ENCODE data around the gene RCAN2.

Gene RCAN2

DNA sequence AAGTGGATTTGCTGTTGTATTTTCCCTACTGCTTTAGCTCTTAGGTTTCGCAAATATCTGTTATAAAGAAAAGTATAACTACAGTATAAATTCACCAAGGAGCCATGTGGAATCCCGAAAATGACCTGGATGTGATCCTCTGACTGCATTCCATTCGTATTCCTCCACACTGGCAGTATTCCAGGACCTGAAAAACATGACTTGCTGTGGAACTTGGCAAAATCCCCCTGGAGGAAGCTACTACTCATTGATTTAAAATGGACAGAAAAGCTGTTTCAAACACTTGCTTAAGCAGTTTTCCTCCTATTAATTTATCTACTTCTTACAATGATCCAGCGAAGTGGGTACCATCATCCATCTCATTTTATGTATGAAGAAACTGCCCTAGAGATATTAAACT is 307.1 kb downstream of the RCAN2 start:
- ATAC-seq (ENCODE audit: low read depth) (peak; percentile 79), DNase-seq (ENCODE audit: low spot score) (no peak)
- Histone ChIP-seq H3K9me3 (ENCODE audit: severe bottlenecking) (no peaks in the 10 kb centered on the region), H3K27me3 (ENCODE audit: insufficient read depth, poor library complexity, severe bottlenecking) (no peaks in the 10 kb centered on the region), H3K4me3 (ENCODE audit: severe bottlenecking) (no peak overlapping the region), H3K27ac (ENCODE audit: poor library complexity, severe bottlenecking) (no peak overlapping the region), H3K4me1 (ENCODE audit: insufficient read depth, poor library complexity, severe bottlenecking) (peaks cover 13% of the 10 kb centered on the region), H3K36me3 (ENCODE audit: low read depth) (no peaks in the 10 kb centered on the region)
- TF ChIP-seq, protein P1, sequence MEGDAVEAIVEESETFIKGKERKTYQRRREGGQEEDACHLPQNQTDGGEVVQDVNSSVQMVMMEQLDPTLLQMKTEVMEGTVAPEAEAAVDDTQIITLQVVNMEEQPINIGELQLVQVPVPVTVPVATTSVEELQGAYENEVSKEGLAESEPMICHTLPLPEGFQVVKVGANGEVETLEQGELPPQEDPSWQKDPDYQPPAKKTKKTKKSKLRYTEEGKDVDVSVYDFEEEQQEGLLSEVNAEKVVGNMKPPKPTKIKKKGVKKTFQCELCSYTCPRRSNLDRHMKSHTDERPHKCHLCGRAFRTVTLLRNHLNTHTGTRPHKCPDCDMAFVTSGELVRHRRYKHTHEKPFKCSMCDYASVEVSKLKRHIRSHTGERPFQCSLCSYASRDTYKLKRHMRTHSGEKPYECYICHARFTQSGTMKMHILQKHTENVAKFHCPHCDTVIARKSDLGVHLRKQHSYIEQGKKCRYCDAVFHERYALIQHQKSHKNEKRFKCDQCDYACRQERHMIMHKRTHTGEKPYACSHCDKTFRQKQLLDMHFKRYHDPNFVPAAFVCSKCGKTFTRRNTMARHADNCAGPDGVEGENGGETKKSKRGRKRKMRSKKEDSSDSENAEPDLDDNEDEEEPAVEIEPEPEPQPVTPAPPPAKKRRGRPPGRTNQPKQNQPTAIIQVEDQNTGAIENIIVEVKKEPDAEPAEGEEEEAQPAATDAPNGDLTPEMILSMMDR (IDR thresholded peaks at IDR 0.05; ENCODE audit: poor library complexity, severe bottlenecking) = no peak

DNA sequence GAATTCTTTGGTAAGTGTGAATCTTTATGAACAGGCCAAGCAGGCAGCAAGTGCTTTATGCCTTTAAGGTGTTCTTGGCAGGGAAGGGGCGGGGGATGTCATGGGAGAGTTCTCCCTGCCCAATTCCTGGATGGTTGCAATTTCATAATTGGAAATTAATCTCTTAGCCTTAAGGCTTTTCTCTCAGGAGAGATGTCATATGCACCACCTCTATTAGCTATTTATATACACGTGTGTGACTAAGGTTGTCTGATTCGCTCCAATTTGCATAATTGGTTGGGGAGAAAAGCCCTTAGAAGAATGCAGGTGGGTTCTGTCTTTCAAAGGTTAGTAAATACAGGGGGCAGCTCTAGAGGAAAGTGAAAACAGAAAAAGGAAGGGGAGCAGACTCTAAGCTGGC is 315.3 kb downstream of the RCAN2 start:
- TF ChIP-seq, protein P1 (IDR thresholded peaks at IDR 0.05; ENCODE audit: poor library complexity, severe bottlenecking) = no peak
- H3K27ac ChIP-seq (ENCODE audit: poor library complexity, severe bottlenecking) = no peak overlapping the region
- no peaks in the 10 kb centered on the region for H3K36me3 ChIP-seq (ENCODE audit: low read depth)
- H3K4me3 ChIP-seq (ENCODE audit: severe bottlenecking) = no peak overlapping the region
- no peaks in the 10 kb centered on the region for H3K9me3 ChIP-seq (ENCODE audit: severe bottlenecking)
- ATAC-seq (ENCODE audit: low read depth) (no peak), DNase-seq (ENCODE audit: low spot score) (no peak)
- H3K4me1 ChIP-seq (ENCODE audit: insufficient read depth, poor library complexity, severe bottlenecking) = no peaks in the 10 kb centered on the region
- no peaks in the 10 kb centered on the region for H3K27me3 ChIP-seq (ENCODE audit: insufficient read depth, poor library complexity, severe bottlenecking)

DNA sequence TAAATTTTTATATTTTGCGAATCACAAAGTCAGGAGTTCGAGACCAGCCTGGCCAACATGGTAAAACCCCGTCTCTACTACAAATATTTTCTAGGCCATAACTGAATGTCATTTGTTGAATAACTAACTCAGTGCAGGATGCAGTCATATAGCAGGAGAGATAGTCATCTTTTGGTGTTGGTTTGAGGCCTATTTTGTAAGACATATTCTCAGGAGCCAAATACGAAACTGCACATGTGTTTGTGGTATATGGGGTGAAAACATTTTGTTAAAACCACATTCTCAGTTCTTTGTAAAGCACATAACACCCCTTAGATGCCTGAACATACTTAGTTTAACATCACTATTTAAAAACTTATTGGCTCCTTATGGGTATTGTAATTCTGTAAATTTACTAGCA is 315.8 kb downstream of the RCAN2 start:
- Histone ChIP-seq H3K4me3 (ENCODE audit: severe bottlenecking) (no peak overlapping the region), H3K27me3 (ENCODE audit: insufficient read depth, poor library complexity, severe bottlenecking) (no peaks in the 10 kb centered on the region), H3K27ac (ENCODE audit: poor library complexity, severe bottlenecking) (no peak overlapping the region), H3K36me3 (ENCODE audit: low read depth) (no peaks in the 10 kb centered on the region), H3K9me3 (ENCODE audit: severe bottlenecking) (no peaks in the 10 kb centered on the region), H3K4me1 (ENCODE audit: insufficient read depth, poor library complexity, severe bottlenecking) (no peaks in the 10 kb centered on the region)
- ATAC-seq (ENCODE audit: low read depth) (no peak), DNase-seq (ENCODE audit: low spot score) (no peak)
- TF ChIP-seq, protein P1 (IDR thresholded peaks at IDR 0.05; ENCODE audit: poor library complexity, severe bottlenecking) = no peak

DNA sequence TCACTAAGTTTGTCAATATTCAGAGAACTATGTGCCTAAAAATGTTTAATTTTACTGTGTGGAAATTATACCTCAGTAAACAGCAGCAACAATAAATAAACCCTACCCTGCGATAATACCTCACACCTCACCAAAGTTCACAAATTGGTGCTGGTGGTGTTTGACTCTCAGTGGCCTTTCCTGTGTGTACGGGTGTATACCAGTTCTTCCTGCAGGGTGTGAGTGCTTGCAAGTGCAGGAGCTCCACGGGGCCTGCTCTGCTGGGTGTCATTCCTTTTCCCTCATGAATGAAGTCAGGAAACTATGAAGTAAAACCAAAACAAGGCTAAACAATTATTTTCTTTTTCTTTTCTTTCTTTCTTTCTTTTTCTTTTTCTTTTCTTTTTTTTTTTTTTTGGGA is 316.3 kb downstream of the RCAN2 start:
- H3K36me3 ChIP-seq (ENCODE audit: low read depth) = no peaks in the 10 kb centered on the region
- H3K9me3 ChIP-seq (ENCODE audit: severe bottlenecking) = no peaks in the 10 kb centered on the region
- no peak overlapping the region for H3K27ac ChIP-seq (ENCODE audit: poor library complexity, severe bottlenecking)
- H3K4me1 ChIP-seq (ENCODE audit: insufficient read depth, poor library complexity, severe bottlenecking) = peaks cover 3% of the 10 kb centered on the region
- no peak for DNase-seq (ENCODE audit: low spot score)
- TF ChIP-seq, protein P1 (IDR thresholded peaks at IDR 0.05; ENCODE audit: poor library complexity, severe bottlenecking) = no peak
- ATAC-seq (ENCODE audit: low read depth) = no peak
- H3K27me3 ChIP-seq (ENCODE audit: insufficient read depth, poor library complexity, severe bottlenecking) = no peaks in the 10 kb centered on the region
- H3K4me3 ChIP-seq (ENCODE audit: severe bottlenecking) = no peak overlapping the region

DNA sequence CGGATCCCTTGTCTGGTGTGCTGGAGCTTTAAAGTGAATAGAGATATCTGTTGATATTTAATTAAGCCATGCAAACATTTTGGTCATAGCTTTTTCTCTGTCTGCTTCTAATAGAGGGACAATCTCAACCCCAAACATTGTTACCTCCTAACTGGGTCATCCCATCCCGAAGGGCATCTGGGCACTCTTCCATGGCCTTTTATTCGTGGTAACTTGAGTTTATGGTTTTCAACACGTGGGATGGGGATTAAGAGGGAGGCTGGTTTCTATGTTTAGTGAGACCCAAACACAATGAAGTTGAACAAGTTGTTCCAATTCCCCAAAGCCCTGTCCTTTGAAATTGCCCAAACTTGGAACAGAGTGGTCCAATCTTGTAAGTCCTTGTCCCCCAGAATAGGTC is 319.1 kb downstream of the RCAN2 start:
- no peak overlapping the region for H3K27ac ChIP-seq (ENCODE audit: poor library complexity, severe bottlenecking)
- H3K27me3 ChIP-seq (ENCODE audit: insufficient read depth, poor library complexity, severe bottlenecking) = no peaks in the 10 kb centered on the region
- TF ChIP-seq, protein P1 (IDR thresholded peaks at IDR 0.05; ENCODE audit: poor library complexity, severe bottlenecking) = no peak
- H3K36me3 ChIP-seq (ENCODE audit: low read depth) = no peaks in the 10 kb centered on the region
- ATAC-seq (ENCODE audit: low read depth) (no peak), DNase-seq (ENCODE audit: low spot score) (no peak)
- peaks cover 7% of the 10 kb centered on the region for H3K4me1 ChIP-seq (ENCODE audit: insufficient read depth, poor library complexity, severe bottlenecking)
- H3K4me3 ChIP-seq (ENCODE audit: severe bottlenecking) = no peak overlapping the region
- H3K9me3 ChIP-seq (ENCODE audit: severe bottlenecking) = no peaks in the 10 kb centered on the region

Measured in RWPE2 (cell line).